Ishikawa (cell line): ENCODE data around the gene HOXB4.

ENCODE experiments used
- CREB1 ChIP-seq: IDR thresholded peaks from 2 replicates; pipeline ENCODE4 v1.6.1; 2012; ENCODE audit warnings: low read depth
- TEAD4 ChIP-seq: IDR thresholded peaks from 2 replicates; pipeline ENCODE4 v1.6.1; 2012

DNA sequence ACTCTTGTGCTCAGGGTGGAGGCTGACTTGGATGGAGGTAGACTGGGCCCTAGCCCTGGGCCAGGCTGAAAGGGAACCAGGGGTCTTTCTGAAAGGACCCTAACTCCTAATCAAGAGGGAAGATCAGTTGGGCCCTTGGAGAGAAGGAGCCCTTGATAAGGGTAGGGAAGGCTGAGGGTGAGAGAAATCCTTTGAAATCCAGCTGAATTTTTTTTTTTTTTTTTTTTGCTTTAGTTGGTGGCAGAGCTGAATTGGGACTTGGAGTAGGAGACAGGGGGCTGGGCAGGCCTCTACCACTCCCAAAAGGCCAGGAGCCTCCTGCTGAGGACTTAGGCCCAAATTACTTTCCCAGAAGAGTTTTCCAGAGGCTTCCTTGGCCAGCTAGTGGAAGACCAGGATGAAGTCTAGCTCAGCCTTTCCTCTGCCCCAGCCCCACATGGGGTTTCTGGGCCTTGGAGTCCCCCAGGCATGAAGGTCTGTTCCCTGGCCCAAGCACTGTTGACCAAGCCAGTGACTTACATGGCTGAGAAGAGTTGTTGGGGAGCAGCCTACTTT, 12.5 kb upstream of the HOXB4 start:
- TF ChIP-seq TEAD4 (no peak), CREB1 (no peak)
